ENCODE results near the gene TMEM269. TPM values are rescaled to one million over a fixed set of nuclear protein-coding genes. Genes with fewer than 3 reads are reported as not detected.

TMEM269 gene
- polyA plus RNA-seq, 1 donor (not counting 4 experiments of a cell fraction or from before 2014, with no cell fraction given): 0.12 TPM

GRCh38 chr1:42737986-42738677, 46.7 kb upstream of the TMEM269 start:
- DNase-seq (ENCODE audit: low read depth, low spot score) (no peak), FAIRE-seq (no peak)
- no peak overlapping the region for H3K27ac ChIP-seq (ENCODE audit: control insufficient read depth, insufficient read depth, low read length)
- H3K9ac ChIP-seq (ENCODE audit: control insufficient read depth, extremely low read depth, insufficient read depth, low read length): no peak overlapping the region
- H3K79me2 ChIP-seq (ENCODE audit: control insufficient read depth, insufficient read depth, low read length): no peaks in the 10 kb centered on the region
- H2AFZ ChIP-seq (ENCODE audit: control insufficient read depth, low read length): no peak overlapping the region
- H3K9me3 ChIP-seq (ENCODE audit: control insufficient read depth, low read depth, low read length): no peaks in the 10 kb centered on the region
- no peaks in the 10 kb centered on the region for H3K27me3 ChIP-seq (ENCODE audit: control insufficient read depth, extremely low read depth, insufficient read depth, low read length)
- dilution Hi-C loops (cut with MboI; ENCODE audit: extremely low pct_ligation_motif_present, low sequenced_read_pairs): no loop called here
- H4K20me1 ChIP-seq (ENCODE audit: control insufficient read depth, extremely low read depth, insufficient read depth, low read length): no peaks in the 10 kb centered on the region
- H3K36me3 ChIP-seq (ENCODE audit: control insufficient read depth in 2 of 2, extremely low read depth in 1 of 2, insufficient read depth in 2 of 2, low read length in 2 of 2): no peaks in the 10 kb centered on the region
- no peak overlapping the region for H3K4me2 ChIP-seq (ENCODE audit: control insufficient read depth, extremely low read depth, insufficient read depth, low read depth, low read length)
- H3K9me1 ChIP-seq (ENCODE audit: control insufficient read depth, extremely low read depth, insufficient read depth, low read length): peaks cover 2% of the 10 kb centered on the region
- TF ChIP-seq, protein P1, sequence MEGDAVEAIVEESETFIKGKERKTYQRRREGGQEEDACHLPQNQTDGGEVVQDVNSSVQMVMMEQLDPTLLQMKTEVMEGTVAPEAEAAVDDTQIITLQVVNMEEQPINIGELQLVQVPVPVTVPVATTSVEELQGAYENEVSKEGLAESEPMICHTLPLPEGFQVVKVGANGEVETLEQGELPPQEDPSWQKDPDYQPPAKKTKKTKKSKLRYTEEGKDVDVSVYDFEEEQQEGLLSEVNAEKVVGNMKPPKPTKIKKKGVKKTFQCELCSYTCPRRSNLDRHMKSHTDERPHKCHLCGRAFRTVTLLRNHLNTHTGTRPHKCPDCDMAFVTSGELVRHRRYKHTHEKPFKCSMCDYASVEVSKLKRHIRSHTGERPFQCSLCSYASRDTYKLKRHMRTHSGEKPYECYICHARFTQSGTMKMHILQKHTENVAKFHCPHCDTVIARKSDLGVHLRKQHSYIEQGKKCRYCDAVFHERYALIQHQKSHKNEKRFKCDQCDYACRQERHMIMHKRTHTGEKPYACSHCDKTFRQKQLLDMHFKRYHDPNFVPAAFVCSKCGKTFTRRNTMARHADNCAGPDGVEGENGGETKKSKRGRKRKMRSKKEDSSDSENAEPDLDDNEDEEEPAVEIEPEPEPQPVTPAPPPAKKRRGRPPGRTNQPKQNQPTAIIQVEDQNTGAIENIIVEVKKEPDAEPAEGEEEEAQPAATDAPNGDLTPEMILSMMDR (optimal IDR thresholded peaks at IDR 0.05 in 1 of 3, IDR thresholded peaks at IDR 0.05 in 1 of 3, conservative IDR thresholded peaks at IDR 0.05 in 1 of 3; ENCODE audit: extremely low read depth in 1 of 3, insufficient read depth in 2 of 3, low read length in 3 of 3): no peak
- TF ChIP-seq EZH2 (IDR thresholded peaks at IDR 0.05; ENCODE audit: low read length): no peak
- H3K4me3 ChIP-seq (ENCODE audit: control insufficient read depth in 2 of 3, extremely low read depth in 1 of 3, insufficient read depth in 2 of 3, low read depth in 1 of 3, low read length in 3 of 3): no peak overlapping the region
- peaks cover 38% of the 10 kb centered on the region for H3K4me1 ChIP-seq (ENCODE audit: control insufficient read depth, extremely low read depth, insufficient read depth, low read length)

DNA sequence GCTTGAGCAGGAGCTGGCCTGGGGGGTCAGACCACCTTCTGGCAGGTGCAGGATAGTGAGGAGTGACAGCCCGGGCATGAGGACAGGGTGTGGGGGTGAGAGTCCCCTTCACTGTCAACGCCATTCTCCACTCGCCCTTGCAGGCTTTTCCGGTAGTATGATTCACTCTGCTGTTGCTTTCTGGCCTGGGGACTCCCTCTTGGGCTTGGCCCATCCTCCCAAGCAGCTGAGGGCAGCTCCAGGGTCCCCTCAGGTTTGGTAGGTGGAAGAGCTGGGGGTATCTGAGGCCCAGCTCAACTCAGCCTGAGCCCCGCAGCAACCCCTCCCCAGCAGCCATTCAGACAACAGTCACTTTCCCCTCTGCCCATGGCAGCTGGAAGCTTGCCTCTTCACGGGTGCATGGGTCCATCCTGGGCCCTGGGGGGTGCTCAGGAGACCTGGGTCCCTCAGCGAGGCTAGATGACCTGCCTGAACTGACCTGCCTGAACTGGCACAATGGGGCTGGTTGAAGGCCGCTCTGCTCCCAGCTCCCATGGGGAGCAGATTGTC, 46.0 kb upstream of the TMEM269 start:
- Histone ChIP-seq H2AFZ (ENCODE audit: control insufficient read depth, low read length) (no peak overlapping the region), H3K27me3 (ENCODE audit: control insufficient read depth, extremely low read depth, insufficient read depth, low read length) (no peaks in the 10 kb centered on the region), H3K36me3 (ENCODE audit: control insufficient read depth in 2 of 2, extremely low read depth in 1 of 2, insufficient read depth in 2 of 2, low read length in 2 of 2) (no peaks in the 10 kb centered on the region), H3K4me2 (ENCODE audit: control insufficient read depth, extremely low read depth, insufficient read depth, low read depth, low read length) (no peak overlapping the region), H3K4me1 (ENCODE audit: control insufficient read depth, extremely low read depth, insufficient read depth, low read length) (peaks cover 44% of the 10 kb centered on the region), H3K79me2 (ENCODE audit: control insufficient read depth, insufficient read depth, low read length) (no peaks in the 10 kb centered on the region), H3K27ac (ENCODE audit: control insufficient read depth, insufficient read depth, low read length) (no peak overlapping the region), H3K9me1 (ENCODE audit: control insufficient read depth, extremely low read depth, insufficient read depth, low read length) (peaks cover 2% of the 10 kb centered on the region), H3K9me3 (ENCODE audit: control insufficient read depth, low read depth, low read length) (no peaks in the 10 kb centered on the region), H4K20me1 (ENCODE audit: control insufficient read depth, extremely low read depth, insufficient read depth, low read length) (no peaks in the 10 kb centered on the region), H3K9ac (ENCODE audit: control insufficient read depth, extremely low read depth, insufficient read depth, low read length) (no peak overlapping the region), H3K4me3 (ENCODE audit: control insufficient read depth in 2 of 3, extremely low read depth in 1 of 3, insufficient read depth in 2 of 3, low read depth in 1 of 3, low read length in 3 of 3) (no peak overlapping the region)
- FAIRE-seq: no peak
- dilution Hi-C loops (cut with MboI; ENCODE audit: extremely low pct_ligation_motif_present, low sequenced_read_pairs): no loop called here
- TF ChIP-seq, protein P1 (optimal IDR thresholded peaks at IDR 0.05 in 1 of 3, IDR thresholded peaks at IDR 0.05 in 1 of 3, conservative IDR thresholded peaks at IDR 0.05 in 1 of 3; ENCODE audit: extremely low read depth in 1 of 3, insufficient read depth in 2 of 3, low read length in 3 of 3): no peak
- no peak for TF ChIP-seq EZH2 (IDR thresholded peaks at IDR 0.05; ENCODE audit: low read length)
- DNase-seq (ENCODE audit: low read depth, low spot score): no peak
